H9 (cell line): ENCODE data around the gene NDUFB4. TPM values are rescaled to one million over a fixed set of nuclear protein-coding genes. Genes with fewer than 3 reads are reported as not detected.

Source experiments
- DNase-seq: peaks from one replicate; pipeline ENCODE4 v3.0.0-alpha.2; 2017
- H2AFZ ChIP-seq: one replicate; pipeline ENCODE4 v1.6.1; 2013; ENCODE audit warnings: mild to moderate bottlenecking, low read length, control low read depth, moderate library complexity
- H2AK5ac ChIP-seq: 2 replicates; pipeline ENCODE4 v1.6.1; 2013; ENCODE audit warnings: low read length, control low read depth, mixed read lengths; ENCODE audit not compliant: insufficient read length
- H2BK120ac ChIP-seq: one replicate; pipeline ENCODE4 v1.6.1; 2013; ENCODE audit warnings: low read depth, mild to moderate bottlenecking, low read length, control low read depth, inconsistent platforms; ENCODE audit not compliant: poor library complexity, severe bottlenecking
- H2BK12ac ChIP-seq: 2 replicates; pipeline ENCODE4 v1.6.1; 2013; ENCODE audit warnings: low read length, control low read depth, mixed read lengths, low read depth; ENCODE audit not compliant: insufficient read length
- H2BK15ac ChIP-seq: 2 replicates; pipeline ENCODE4 v1.6.1; 2013; ENCODE audit warnings: low read depth, low read length, control low read depth
- H2BK20ac ChIP-seq: one replicate; pipeline ENCODE4 v1.6.1; 2013; ENCODE audit warnings: low read depth, mild to moderate bottlenecking, low read length, control low read depth, inconsistent platforms; ENCODE audit not compliant: poor library complexity, severe bottlenecking
- H2BK5ac ChIP-seq: 2 replicates; pipeline ENCODE4 v1.6.1; 2013; ENCODE audit warnings: low read length, control low read depth, mixed read lengths; ENCODE audit not compliant: insufficient read length
- H3K14ac ChIP-seq: 2 replicates; pipeline ENCODE4 v1.6.1; 2013; ENCODE audit warnings: low read length, control low read depth; ENCODE audit not compliant: insufficient read depth
- H3K18ac ChIP-seq: 2 replicates; pipeline ENCODE4 v1.6.1; 2013; ENCODE audit warnings: low read depth, mild to moderate bottlenecking, mixed read lengths, low read length, control low read depth; ENCODE audit not compliant: insufficient read length
- H3K23ac ChIP-seq: 2 replicates; pipeline ENCODE4 v1.6.1; 2013; ENCODE audit warnings: low read length, control low read depth, mixed read lengths, low read depth; ENCODE audit not compliant: insufficient read length
- H3K23me2 ChIP-seq: 2 replicates; pipeline ENCODE4 v1.6.1; 2013; ENCODE audit warnings: low read depth, mild to moderate bottlenecking, mixed read lengths, low read length, control low read depth; ENCODE audit not compliant: insufficient read length, poor library complexity, severe bottlenecking
- H3K27ac ChIP-seq: 2 replicates; pipeline ENCODE4 v1.5.1; 2013; ENCODE audit warnings: low read length, control low read depth, mixed read lengths, low read depth; ENCODE audit not compliant: insufficient read length
- H3K27me3 ChIP-seq: 2 replicates; pipeline ENCODE4 v1.6.1; 2013; ENCODE audit warnings: low read length, control low read depth, inconsistent platforms; ENCODE audit not compliant: insufficient read depth
- H3K4ac ChIP-seq: 2 replicates; pipeline ENCODE4 v1.6.1; 2013; ENCODE audit warnings: low read depth, mild to moderate bottlenecking, control low read depth, inconsistent platforms, low read length, moderate library complexity
- H3K4me1 ChIP-seq: 2 replicates; pipeline ENCODE4 v1.6.1; 2013; ENCODE audit warnings: low read length, control low read depth, inconsistent platforms; ENCODE audit not compliant: insufficient read depth
- H3K4me2 ChIP-seq: 2 replicates; pipeline ENCODE4 v1.6.1; 2013; ENCODE audit warnings: low read length, control low read depth, mixed read lengths; ENCODE audit not compliant: insufficient read length, insufficient read depth
- H3K56ac ChIP-seq: 2 replicates; pipeline ENCODE4 v1.6.1; 2013; ENCODE audit warnings: low read depth, mild to moderate bottlenecking, mixed read lengths, low read length, control low read depth; ENCODE audit not compliant: insufficient read length
- H3K79me1 ChIP-seq: 2 replicates; pipeline ENCODE4 v1.6.1; 2013; ENCODE audit warnings: low read depth, mild to moderate bottlenecking, moderate library complexity, low read length, control low read depth, inconsistent platforms; ENCODE audit not compliant: insufficient read depth, poor library complexity, severe bottlenecking
- H3K79me2 ChIP-seq: 2 replicates; pipeline ENCODE4 v1.6.1; 2013; ENCODE audit warnings: low read length, control low read depth, inconsistent platforms; ENCODE audit not compliant: insufficient read depth
- H3K9ac ChIP-seq: 2 replicates; pipeline ENCODE4 v1.6.1; 2013; ENCODE audit warnings: low read length, control low read depth, mixed read lengths; ENCODE audit not compliant: insufficient read length; ENCODE audit errors: extremely low read depth
- H3K9me3 ChIP-seq: one replicate; pipeline ENCODE4 v1.6.1; 2013; ENCODE audit warnings: low read depth, low read length, inconsistent platforms; ENCODE audit not compliant: control insufficient read depth
- H3T11ph ChIP-seq: one replicate; pipeline ENCODE4 v1.6.1; 2013; ENCODE audit warnings: mild to moderate bottlenecking, low read length, control low read depth, inconsistent platforms
- H4K20me1 ChIP-seq: one replicate; pipeline ENCODE4 v1.6.1; 2013; ENCODE audit not compliant: control insufficient read depth, insufficient read length, insufficient read depth
- H4K5ac ChIP-seq: 2 replicates; pipeline ENCODE4 v1.6.1; 2013; ENCODE audit warnings: low read depth, mild to moderate bottlenecking, mixed read lengths, low read length, control low read depth; ENCODE audit not compliant: insufficient read length
- H4K8ac ChIP-seq: replicated peaks from 2 replicates; pipeline ENCODE4 v1.6.1; 2013; ENCODE audit warnings: low read length, control low read depth, mixed read lengths, low read depth; ENCODE audit not compliant: insufficient read length
- H4K91ac ChIP-seq: 2 replicates; pipeline ENCODE4 v1.6.1; 2013; ENCODE audit warnings: low read depth, mild to moderate bottlenecking, moderate library complexity, mixed read lengths, low read length, control low read depth; ENCODE audit not compliant: insufficient read length
- H3K27ac Mint-ChIP-seq, 3 experiments: 2 replicates in 2 of 3; 3 replicates in 1 of 3; pipeline ENCODE4 v1.8.0; 2020 to 2021; ENCODE audit warnings: mixed read lengths in 3 of 3, mild to moderate bottlenecking in 1 of 3, moderate library complexity in 1 of 3
- H3K27me3 Mint-ChIP-seq: 2 replicates; pipeline ENCODE4 v1.8.0; 2021; ENCODE audit warnings: low read depth, mild to moderate bottlenecking, moderate library complexity, mixed read lengths
- H3K36me3 Mint-ChIP-seq, 3 experiments: 2 replicates in 2 of 3; 3 replicates in 1 of 3; pipeline ENCODE4 v1.8.0; 2020 to 2021; ENCODE audit warnings: low read depth in 3 of 3, mixed read lengths in 3 of 3; ENCODE audit not compliant: insufficient read depth in 1 of 3
- H3K4me1 Mint-ChIP-seq, 2 experiments: 2 replicates each; pipeline ENCODE4 v1.8.0; 2020; ENCODE audit warnings: mixed read lengths in 2 of 2
- H3K4me3 Mint-ChIP-seq, 2 experiments: 2 replicates in 1 of 2; 3 replicates in 1 of 2; pipeline ENCODE4 v1.8.0; 2020 to 2021; ENCODE audit warnings: mild to moderate bottlenecking in 2 of 2, mixed read lengths in 2 of 2, moderate library complexity in 1 of 2
- H3K9me3 Mint-ChIP-seq, 2 experiments: 2 replicates in 1 of 2; 3 replicates in 1 of 2; pipeline ENCODE4 v1.8.0; 2020; ENCODE audit warnings: mild to moderate bottlenecking in 2 of 2, mixed read lengths in 2 of 2, moderate library complexity in 1 of 2
- WGBS: extraction: QIAGEN DNeasy Blood & Tissue Kit; methylation state at CpG from one replicate; pipeline ENCODE4 v1.1.7; 2013; ENCODE audit warnings: missing lambda C conversion rate, low lambda C conversion rate, mixed read lengths; ENCODE audit not compliant: insufficient read length; ENCODE audit errors: extremely low coverage; 5-methylcytosine and 5-hydroxymethylcytosine counted together
- long read RNA-seq: library from polyadenylated mRNA; unstranded; transcript quantifications from one replicate; pipeline ENCODE4 v2.0.0, GENCODE V29; 2020
- total RNA-seq: library from RNA; stranded (reverse); gene quantifications from 2 replicates; pipeline ENCODE4 v1.2.1, GENCODE V29; 2021
- TF ChIP-seq, protein P1 (sequence below): fragments of 200-600 bp; sonication (generic); conservative IDR thresholded peaks from 3 replicates; pipeline ENCODE4 v1.8.0; 2021; ENCODE audit warnings: antibody characterized with exemption, mild to moderate bottlenecking

NDUFB4 gene
- 209 and 217 TPM in 2 replicates for total RNA-seq
- long read RNA-seq, transcript NDUFB4-201 (3 exons, 671 nt), result major isoform, 61 of 62 reads
- long read RNA-seq, partial matches to known transcripts, result 0 of 62 reads
- long read RNA-seq, other reads (novel, unspliced or antisense), result 1 of 62 reads

DNA sequence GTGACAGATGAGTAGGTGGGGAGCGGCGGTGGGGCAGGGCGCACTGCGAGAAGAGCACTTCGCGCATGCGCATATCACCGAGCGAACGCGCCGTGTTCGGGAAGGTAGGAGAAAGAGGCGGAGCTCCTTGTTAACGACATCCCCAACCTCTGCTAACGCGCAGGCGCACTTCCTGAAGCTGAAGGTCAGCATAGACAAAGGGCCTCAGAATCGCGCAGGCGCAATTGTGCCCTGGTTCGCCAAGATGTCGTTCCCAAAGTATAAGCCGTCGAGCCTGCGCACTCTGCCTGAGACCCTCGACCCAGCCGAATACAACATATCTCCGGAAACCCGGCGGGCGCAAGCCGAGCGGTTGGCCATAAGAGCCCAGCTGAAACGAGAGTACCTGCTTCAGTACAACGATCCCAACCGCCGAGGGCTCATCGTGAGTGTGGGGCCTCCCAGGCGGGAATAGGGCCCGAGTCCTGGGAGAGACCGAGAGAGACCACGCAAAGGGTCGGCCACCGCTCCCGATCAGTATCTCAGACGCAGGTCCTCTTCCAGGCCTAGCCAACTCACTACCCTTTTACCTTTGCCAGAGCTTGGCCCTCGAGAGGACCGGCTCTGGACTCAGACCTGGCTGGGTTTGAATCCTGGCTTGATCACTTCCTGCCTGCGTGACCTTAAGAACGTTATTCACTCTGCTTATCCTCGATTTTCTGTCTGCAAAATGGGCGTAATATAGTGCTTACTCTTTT, at the start of gene NDUFB4:
Gene NDUFB4 (plus strand): TSS at position 221 of the 737 bp plus-strand sequence. CDS start 24 bp downstream, at position 245.
- H2AK5ac ChIP-seq, result no peak within 1 kb of the TSS
- H3K23ac ChIP-seq, result no peak within 1 kb of the TSS
- peak within 1 kb of the TSS; percentile 87 for H3K18ac ChIP-seq
- no peak within 1 kb of the TSS for H3K56ac ChIP-seq
- H4K8ac ChIP-seq, result no peak within 1 kb of the TSS
- no peak within 1 kb of the TSS for H3T11ph ChIP-seq
- H3K27ac Mint-ChIP-seq, result peak within 1 kb of the TSS; percentile 85 to 99 (median 98)
- no peak within 1 kb of the TSS for H4K91ac ChIP-seq
- H3K4me1 ChIP-seq, result no peaks in the 10 kb centered on the region
- H3K79me2 ChIP-seq, result peaks cover 9% of the 10 kb centered on the region; the same call in 1 of the 2 replicates
- no peak within 1 kb of the TSS for H2BK120ac ChIP-seq
- H3K23me2 ChIP-seq, result no peaks in the 10 kb centered on the region
- H3K79me1 ChIP-seq, result no peaks in the 10 kb centered on the region
- H2BK5ac ChIP-seq, result no peak within 1 kb of the TSS
- no peak within 1 kb of the TSS for H4K5ac ChIP-seq
- no peaks in the 10 kb centered on the region for H3K9me3 ChIP-seq
- H3K14ac ChIP-seq, result peak within 1 kb of the TSS; percentile 94
- no peak within 1 kb of the TSS; the same call in 1 of the 2 replicates for H3K4ac ChIP-seq
- H3K36me3 Mint-ChIP-seq, result peaks cover 2 to 9% (median 9%) of the 10 kb centered on the region in 3 experiments
- H3K27me3 ChIP-seq, result no peaks in the 10 kb centered on the region
- TF ChIP-seq, protein P1, sequence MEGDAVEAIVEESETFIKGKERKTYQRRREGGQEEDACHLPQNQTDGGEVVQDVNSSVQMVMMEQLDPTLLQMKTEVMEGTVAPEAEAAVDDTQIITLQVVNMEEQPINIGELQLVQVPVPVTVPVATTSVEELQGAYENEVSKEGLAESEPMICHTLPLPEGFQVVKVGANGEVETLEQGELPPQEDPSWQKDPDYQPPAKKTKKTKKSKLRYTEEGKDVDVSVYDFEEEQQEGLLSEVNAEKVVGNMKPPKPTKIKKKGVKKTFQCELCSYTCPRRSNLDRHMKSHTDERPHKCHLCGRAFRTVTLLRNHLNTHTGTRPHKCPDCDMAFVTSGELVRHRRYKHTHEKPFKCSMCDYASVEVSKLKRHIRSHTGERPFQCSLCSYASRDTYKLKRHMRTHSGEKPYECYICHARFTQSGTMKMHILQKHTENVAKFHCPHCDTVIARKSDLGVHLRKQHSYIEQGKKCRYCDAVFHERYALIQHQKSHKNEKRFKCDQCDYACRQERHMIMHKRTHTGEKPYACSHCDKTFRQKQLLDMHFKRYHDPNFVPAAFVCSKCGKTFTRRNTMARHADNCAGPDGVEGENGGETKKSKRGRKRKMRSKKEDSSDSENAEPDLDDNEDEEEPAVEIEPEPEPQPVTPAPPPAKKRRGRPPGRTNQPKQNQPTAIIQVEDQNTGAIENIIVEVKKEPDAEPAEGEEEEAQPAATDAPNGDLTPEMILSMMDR, result no peak
- peak within 1 kb of the TSS; percentile 11 for H3K27ac ChIP-seq
- peaks cover 7 to 8% of the 10 kb centered on the region in 2 experiments for H3K4me1 Mint-ChIP-seq
- H3K27me3 Mint-ChIP-seq, result no peaks in the 10 kb centered on the region; the same call in 1 of the 2 replicates
- H3K9ac ChIP-seq, result peak within 1 kb of the TSS; percentile 86
- H3K9me3 Mint-ChIP-seq, result no peaks in the 10 kb centered on the region
- H2BK20ac ChIP-seq, result no peak within 1 kb of the TSS
- no peaks in the 10 kb centered on the region for H4K20me1 ChIP-seq
- H2AFZ ChIP-seq, result peak within 1 kb of the TSS; percentile 79
- H2BK12ac ChIP-seq, result no peak within 1 kb of the TSS
- H3K4me3 Mint-ChIP-seq, result peak within 1 kb of the TSS; percentile 88 to 91
- DNase-seq, result peak; percentile 98
- WGBS, result no CpG with 5 or more reads among the region's 53 CpGs
- peak within 1 kb of the TSS; percentile 42 for H3K4me2 ChIP-seq
- H2BK15ac ChIP-seq, result no peak within 1 kb of the TSS
